Neural progenitor cell (in vitro differentiated cells): Measurements from ENCODE around the gene HDAC4. TPM values are rescaled to one million over a fixed set of nuclear protein-coding genes. Genes with fewer than 3 reads are reported as not detected.

Experiments
- DNase-seq: peaks from one replicate; pipeline ENCODE4 v3.0.0-alpha.2; 2016; ENCODE audit warnings: low spot score
- H2AFZ ChIP-seq: fragments of 200-600 bp; sonication (generic); replicated peaks from 2 replicates; pipeline ENCODE4 v1.6.1; 2016; ENCODE audit warnings: antibody characterized with exemption
- H3F3A ChIP-seq: fragments of 200-600 bp; sonication (generic); 2 replicates; pipeline ENCODE4 v1.6.1; 2016; ENCODE audit warnings: antibody characterized with exemption, low read depth
- H3K27ac ChIP-seq: fragments of 200-600 bp; sonication (generic); 2 replicates; pipeline ENCODE4 v1.5.1; 2016; ENCODE audit warnings: mild to moderate bottlenecking
- H3K27me3 ChIP-seq: fragments of 200-600 bp; sonication (generic); 2 replicates; pipeline ENCODE4 v1.6.1; 2016; ENCODE audit warnings: mild to moderate bottlenecking, moderate library complexity
- H3K36me3 ChIP-seq: fragments of 200-600 bp; sonication (generic); 2 replicates; pipeline ENCODE4 v1.5.1; 2016
- H3K4me1 ChIP-seq: fragments of 200-600 bp; sonication (generic); 2 replicates; pipeline ENCODE4 v1.6.1; 2016; ENCODE audit warnings: mixed run types
- H3K4me2 ChIP-seq: fragments of 200-600 bp; sonication (generic); 2 replicates; pipeline ENCODE4 v1.6.1; 2016
- H3K4me3 ChIP-seq: fragments of 200-600 bp; sonication (generic); 2 replicates; pipeline ENCODE4 v1.5.1; 2016
- H3K79me2 ChIP-seq: fragments of 200-600 bp; sonication (generic); 2 replicates; pipeline ENCODE4 v1.6.1; 2016; ENCODE audit warnings: low read depth
- H3K9ac ChIP-seq: fragments of 200-600 bp; sonication (generic); 2 replicates; pipeline ENCODE4 v1.6.1; 2016
- H3K9me3 ChIP-seq: fragments of 200-600 bp; sonication (generic); 2 replicates; pipeline ENCODE4 v1.5.1; 2016; ENCODE audit warnings: low read depth
- H4K20me1 ChIP-seq: fragments of 200-600 bp; sonication (generic); 2 replicates; pipeline ENCODE4 v1.6.1; 2016; ENCODE audit warnings: low read depth
- H3K27ac Mint-ChIP-seq: 3 replicates; pipeline ENCODE4 v1.8.0; 2021; ENCODE audit warnings: mixed read lengths
- H3K27me3 Mint-ChIP-seq: 2 replicates; pipeline ENCODE4 v1.8.0; 2022; ENCODE audit warnings: low read depth, mild to moderate bottlenecking, inconsistent platforms, moderate library complexity, mixed read lengths; ENCODE audit not compliant: insufficient read depth
- H3K36me3 Mint-ChIP-seq: 3 replicates; pipeline ENCODE4 v1.8.0; 2021; ENCODE audit warnings: mixed read lengths
- H3K4me1 Mint-ChIP-seq: 3 replicates; pipeline ENCODE4 v1.8.0; 2021; ENCODE audit warnings: mixed read lengths
- H3K4me3 Mint-ChIP-seq: 3 replicates; pipeline ENCODE4 v1.8.0; 2021; ENCODE audit warnings: mild to moderate bottlenecking, moderate library complexity, mixed read lengths
- H3K9me3 Mint-ChIP-seq: 3 replicates; pipeline ENCODE4 v1.8.0; 2020; ENCODE audit warnings: mixed read lengths
- CTCF ChIP-seq: fragments of 200-600 bp; sonication (generic); IDR thresholded peaks from 2 replicates; pipeline ENCODE4 v1.5.1; 2017; ENCODE audit warnings: antibody characterized with exemption, mild to moderate bottlenecking
- EZH2 ChIP-seq: fragments of 200-600 bp; sonication (generic); IDR thresholded peaks from 2 replicates; pipeline ENCODE4 v1.6.1; 2017; ENCODE audit warnings: antibody characterized with exemption, mild to moderate bottlenecking, moderate library complexity
- EZH2phosphoT487 ChIP-seq: fragments of 200-600 bp; sonication (generic); IDR thresholded peaks from 2 replicates; pipeline ENCODE4 v1.6.1; 2017; ENCODE audit warnings: antibody characterized with exemption
- total RNA-seq: library from RNA; depleted of rRNA; stranded (reverse); fragments of >200 nt; gene quantifications from 2 replicates; pipeline ENCODE4 v1.2.3, GENCODE V29; 2015; ENCODE audit warnings: low replicate concordance

The HDAC4 gene
- total RNA-seq, 1 donor from 2014 or later, result 36.0 TPM

GRCh38 chr2:239313776-239314175 lies 87.0 kb downstream of the HDAC4 start:
- no peak overlapping the region for H3K27ac Mint-ChIP-seq

GRCh38 chr2:239312741-239313667 lies 87.8 kb downstream of the HDAC4 start:
- Histone ChIP-seq H3K27ac (no peak overlapping the region), H2AFZ (no peak overlapping the region), H3K4me1 (peaks cover 16% of the 10 kb centered on the region), H3K79me2 (peaks cover 91% of the 10 kb centered on the region), H3K27me3 (no peaks in the 10 kb centered on the region), H3F3A (no peaks in the 10 kb centered on the region), H3K9ac (no peak overlapping the region), H3K9me3 (no peaks in the 10 kb centered on the region), H3K4me2 (no peak overlapping the region), H3K36me3 (no peaks in the 10 kb centered on the region), H3K4me3 (no peak overlapping the region), H4K20me1 (peaks cover 53% of the 10 kb centered on the region)
- Mint-ChIP-seq H3K4me1 (peaks cover 41% of the 10 kb centered on the region), H3K4me3 (no peak overlapping the region), H3K27me3 (peaks cover 2% of the 10 kb centered on the region), H3K27ac (no peak overlapping the region), H3K36me3 (peaks cover 32% of the 10 kb centered on the region), H3K9me3 (peaks cover 23% of the 10 kb centered on the region)
- DNase-seq, result no peak
- no peak for TF ChIP-seq CTCF
- TF ChIP-seq EZH2, result no peak
- no peak for TF ChIP-seq EZH2phosphoT487

More at GRCh38 chr2:239313776-239314175, 87.0 kb downstream of the HDAC4 start:
- peaks cover 2% of the 10 kb centered on the region for H3K27me3 Mint-ChIP-seq
- H3K36me3 Mint-ChIP-seq, result peaks cover 39% of the 10 kb centered on the region
- no peak overlapping the region for H3K27ac ChIP-seq
- no peak for DNase-seq
- H3K9ac ChIP-seq, result no peak overlapping the region
- H2AFZ ChIP-seq, result no peak overlapping the region
- peaks cover 51% of the 10 kb centered on the region for H4K20me1 ChIP-seq
- H3K36me3 ChIP-seq, result no peaks in the 10 kb centered on the region
- peaks cover 15% of the 10 kb centered on the region for H3K4me1 ChIP-seq
- peaks cover 91% of the 10 kb centered on the region for H3K79me2 ChIP-seq
- H3K4me3 Mint-ChIP-seq, result no peak overlapping the region
- no peaks in the 10 kb centered on the region for H3K9me3 ChIP-seq
- no peak overlapping the region for H3K4me3 ChIP-seq
- H3K4me2 ChIP-seq, result no peak overlapping the region
- H3K9me3 Mint-ChIP-seq, result peaks cover 28% of the 10 kb centered on the region
- no peaks in the 10 kb centered on the region for H3K27me3 ChIP-seq
- peaks cover 39% of the 10 kb centered on the region for H3K4me1 Mint-ChIP-seq
- H3F3A ChIP-seq, result no peaks in the 10 kb centered on the region
- TF ChIP-seq EZH2phosphoT487 (no peak), CTCF (no peak), EZH2 (no peak)

- Mint-ChIP-seq H3K27me3 (peaks cover 2% of the 10 kb centered on the region), H3K4me1 (peaks cover 41% of the 10 kb centered on the region), H3K4me3 (no peak overlapping the region), H3K36me3 (peaks cover 28% of the 10 kb centered on the region), H3K9me3 (peaks cover 22% of the 10 kb centered on the region), H3K27ac (no peak overlapping the region)
- peaks cover 59% of the 10 kb centered on the region for H4K20me1 ChIP-seq
- H3K36me3 ChIP-seq, result no peaks in the 10 kb centered on the region
- no peak overlapping the region for H3K4me3 ChIP-seq
- no peak overlapping the region for H3K9ac ChIP-seq
- peaks cover 9% of the 10 kb centered on the region for H3K4me1 ChIP-seq
- H3K4me2 ChIP-seq, result no peak overlapping the region
- no peaks in the 10 kb centered on the region for H3F3A ChIP-seq
- no peak for TF ChIP-seq EZH2phosphoT487
- no peak for TF ChIP-seq EZH2
- no peak for TF ChIP-seq CTCF
- no peaks in the 10 kb centered on the region for H3K27me3 ChIP-seq
- H2AFZ ChIP-seq, result no peak overlapping the region
- no peak overlapping the region for H3K27ac ChIP-seq
- DNase-seq, result no peak
- no peaks in the 10 kb centered on the region for H3K9me3 ChIP-seq
- peaks cover 91% of the 10 kb centered on the region for H3K79me2 ChIP-seq
Observed at GRCh38 chr2:239312081-239312511, 88.7 kb downstream of the HDAC4 start.
